GM12872 (cell line): ENCODE data around the gene PTGR3.

ENCODE experiments used
- TF ChIP-seq, protein P1 (sequence below): IDR thresholded peaks from 3 replicates; pipeline ENCODE4 v1.5.1; 2011; ENCODE audit warnings: low read depth, mild to moderate bottlenecking, low read length, moderate library complexity; ENCODE audit not compliant: insufficient read depth

The PTGR3 gene

DNA sequence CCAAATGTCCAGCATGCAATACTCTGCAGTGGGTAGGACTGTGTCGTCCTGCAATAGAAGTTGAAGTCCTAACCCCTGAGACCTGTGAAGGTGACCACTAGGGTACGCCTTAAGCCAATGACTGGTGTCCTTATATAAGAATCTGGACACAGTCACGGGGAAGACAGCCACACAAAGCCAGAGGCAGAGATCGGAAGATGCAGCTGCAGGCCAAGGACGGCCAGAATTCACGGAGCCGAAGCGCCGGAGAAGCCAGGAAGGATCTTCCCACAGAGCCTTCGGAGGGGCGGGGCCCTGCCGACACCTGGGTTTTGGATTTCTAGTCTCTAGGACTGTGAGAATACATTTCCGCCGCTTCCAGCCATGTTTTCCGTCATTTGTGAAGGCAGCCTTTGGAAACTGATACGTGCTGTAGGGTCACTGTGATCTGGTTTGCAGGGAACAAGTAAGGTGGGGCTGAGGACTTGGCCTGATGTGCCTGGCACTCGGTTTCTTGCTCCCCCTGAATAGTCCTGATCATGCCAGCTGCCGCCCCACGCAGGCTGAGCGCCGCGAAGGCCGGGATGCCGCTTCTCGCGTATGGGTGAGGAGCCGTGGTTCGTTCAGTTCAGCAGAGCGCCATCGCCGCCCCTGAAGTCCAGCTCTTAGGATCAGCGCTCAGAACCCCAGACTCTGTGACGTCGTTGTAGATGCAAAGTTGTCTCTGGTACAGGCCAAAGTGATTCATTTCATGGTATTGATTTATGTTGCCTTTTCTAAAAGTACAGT is 38.7 kb downstream of the PTGR3 start:
- TF ChIP-seq, protein P1, sequence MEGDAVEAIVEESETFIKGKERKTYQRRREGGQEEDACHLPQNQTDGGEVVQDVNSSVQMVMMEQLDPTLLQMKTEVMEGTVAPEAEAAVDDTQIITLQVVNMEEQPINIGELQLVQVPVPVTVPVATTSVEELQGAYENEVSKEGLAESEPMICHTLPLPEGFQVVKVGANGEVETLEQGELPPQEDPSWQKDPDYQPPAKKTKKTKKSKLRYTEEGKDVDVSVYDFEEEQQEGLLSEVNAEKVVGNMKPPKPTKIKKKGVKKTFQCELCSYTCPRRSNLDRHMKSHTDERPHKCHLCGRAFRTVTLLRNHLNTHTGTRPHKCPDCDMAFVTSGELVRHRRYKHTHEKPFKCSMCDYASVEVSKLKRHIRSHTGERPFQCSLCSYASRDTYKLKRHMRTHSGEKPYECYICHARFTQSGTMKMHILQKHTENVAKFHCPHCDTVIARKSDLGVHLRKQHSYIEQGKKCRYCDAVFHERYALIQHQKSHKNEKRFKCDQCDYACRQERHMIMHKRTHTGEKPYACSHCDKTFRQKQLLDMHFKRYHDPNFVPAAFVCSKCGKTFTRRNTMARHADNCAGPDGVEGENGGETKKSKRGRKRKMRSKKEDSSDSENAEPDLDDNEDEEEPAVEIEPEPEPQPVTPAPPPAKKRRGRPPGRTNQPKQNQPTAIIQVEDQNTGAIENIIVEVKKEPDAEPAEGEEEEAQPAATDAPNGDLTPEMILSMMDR, result no peak

DNA sequence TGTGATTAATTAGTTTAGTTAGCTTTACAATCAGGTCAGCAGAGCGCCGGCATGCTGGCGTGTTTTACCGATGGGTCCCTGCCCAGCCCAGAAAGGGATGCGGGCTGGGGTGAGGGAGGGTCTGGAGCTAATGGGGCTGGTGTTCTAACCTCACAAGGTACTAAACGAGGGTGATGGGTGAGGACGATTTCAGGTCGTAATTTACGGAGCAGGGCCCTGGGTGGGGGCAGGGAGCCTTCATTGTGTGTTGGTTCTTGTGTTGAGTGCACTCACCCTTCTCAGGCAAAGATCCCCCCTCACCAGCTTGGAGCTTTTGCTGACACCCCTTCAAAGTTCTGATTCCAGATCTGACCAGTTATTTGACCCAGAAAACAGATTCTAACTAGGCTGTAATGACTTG is 39.5 kb downstream of the PTGR3 start:
- TF ChIP-seq, protein P1, result no peak

DNA sequence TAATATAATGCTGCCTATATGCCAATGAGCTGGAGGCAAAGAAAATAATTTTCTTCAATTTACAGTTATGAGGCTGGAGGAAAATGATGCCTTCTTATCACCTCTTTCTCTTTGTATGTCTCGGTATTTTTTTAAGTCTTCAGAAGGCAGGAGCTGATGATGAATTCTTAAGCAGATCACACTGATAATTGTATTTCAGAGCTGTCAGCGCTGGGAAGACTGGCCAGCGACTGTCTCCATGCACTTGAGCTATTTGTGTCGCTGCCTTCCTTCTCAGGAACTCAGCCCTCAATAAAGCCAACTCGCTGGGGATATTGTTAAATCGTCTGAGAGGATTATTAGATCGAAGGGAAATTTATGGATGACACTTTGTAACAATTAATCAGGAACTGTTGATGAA is 40.3 kb downstream of the PTGR3 start:
- TF ChIP-seq, protein P1, result no peak

DNA sequence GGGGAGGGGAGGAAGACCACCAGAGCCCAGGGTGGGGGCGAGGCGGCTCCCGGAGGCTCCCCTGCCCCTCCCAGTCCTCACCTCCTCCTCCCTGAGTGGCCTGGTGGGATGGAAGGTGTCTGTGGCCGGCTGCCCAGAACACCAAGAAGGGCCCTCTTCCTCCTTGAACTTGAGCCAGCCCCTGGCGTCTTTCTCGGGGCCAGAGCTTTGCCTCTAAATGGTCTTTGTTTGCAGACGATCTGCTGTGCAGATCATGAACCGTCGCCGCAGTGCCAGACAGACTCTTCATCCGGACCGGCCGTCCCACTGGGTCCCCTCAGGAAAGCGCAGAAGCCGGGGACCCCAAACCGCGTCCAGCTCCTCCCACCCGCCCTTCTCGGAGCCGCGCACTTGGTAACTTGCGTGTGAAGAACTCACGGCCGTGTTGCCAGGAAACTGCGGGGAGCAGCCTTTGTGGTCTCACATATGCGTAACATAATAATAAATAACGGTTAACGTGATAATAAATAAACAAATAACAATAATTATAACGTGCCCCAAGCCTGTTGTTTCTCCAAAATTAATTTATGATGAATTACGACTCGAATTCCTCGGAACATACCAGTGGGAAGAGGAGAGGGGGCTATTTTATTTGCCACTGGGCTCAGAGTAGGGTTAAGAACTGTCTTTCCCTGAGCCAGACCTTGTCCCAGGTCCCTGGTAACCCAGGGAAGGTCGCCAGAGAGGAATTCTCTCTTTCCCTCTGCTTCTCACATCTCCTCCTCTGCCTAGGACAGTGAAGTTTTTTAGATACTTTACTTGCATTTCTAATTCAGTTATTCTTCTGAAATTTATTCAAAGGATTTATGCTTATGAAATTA is 41.0 kb downstream of the PTGR3 start:
- TF ChIP-seq, protein P1, result no peak

DNA sequence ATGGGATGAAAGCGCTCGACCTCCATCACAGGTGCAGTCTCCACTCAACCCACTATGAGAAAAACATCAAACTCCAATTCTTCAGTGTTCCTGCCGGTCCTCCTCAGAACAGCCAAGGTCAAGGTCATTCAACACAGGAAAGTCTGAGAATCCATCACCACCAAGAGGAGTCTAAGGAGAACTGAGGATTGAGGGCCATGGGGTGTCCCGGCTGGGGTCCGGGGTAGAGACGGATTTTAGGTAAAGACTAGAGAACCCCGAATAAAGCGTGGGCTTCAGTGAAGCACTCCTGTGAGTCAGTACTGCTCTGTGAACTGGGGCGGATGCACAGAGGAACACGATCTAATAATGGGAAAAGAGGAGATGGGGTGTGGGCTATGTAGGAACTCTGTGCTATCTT is 41.8 kb downstream of the PTGR3 start:
- TF ChIP-seq, protein P1, result no peak

DNA sequence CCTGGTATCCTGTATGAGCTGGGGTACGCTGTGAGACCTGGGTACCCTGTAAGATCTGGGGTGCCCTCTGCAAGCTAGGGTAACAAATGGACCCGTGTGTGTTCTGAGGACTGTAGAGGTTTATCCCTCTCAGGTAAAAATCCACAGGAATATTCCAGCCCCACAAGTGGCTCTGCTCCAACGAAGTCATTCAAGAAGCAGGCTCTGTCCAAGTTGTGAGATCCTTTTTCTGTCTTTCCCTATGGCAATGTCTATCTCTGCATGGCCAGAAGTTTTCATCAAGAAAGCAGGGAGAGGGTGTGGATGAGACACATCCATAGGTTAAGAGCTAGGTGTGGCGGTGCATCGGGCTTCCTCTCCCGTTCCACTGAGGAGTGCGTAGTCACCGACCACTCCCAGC is 43.0 kb downstream of the PTGR3 start:
- TF ChIP-seq, protein P1, result no peak

DNA sequence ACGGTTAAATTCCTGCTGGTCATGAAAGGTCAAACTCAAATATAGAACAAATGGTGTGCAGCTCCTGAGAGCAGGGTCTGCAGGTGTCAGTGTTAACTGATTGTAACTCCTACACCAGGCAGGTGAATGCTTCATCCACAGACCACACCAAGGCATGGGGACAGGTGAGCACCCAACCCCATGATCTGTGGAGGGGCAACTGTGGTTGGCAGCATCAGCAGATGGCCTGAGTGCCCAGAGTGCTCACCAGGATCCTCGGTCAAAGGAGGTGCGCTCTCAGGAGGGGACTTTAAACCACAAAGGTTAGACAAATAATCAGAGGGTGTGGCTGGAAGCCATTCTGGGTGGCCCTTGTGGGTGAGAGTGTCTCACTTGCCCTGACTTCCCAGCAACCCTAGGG is 44.5 kb downstream of the PTGR3 start:
- TF ChIP-seq, protein P1, result no peak
